K562 (cell line): ENCODE measurements around the gene GMPR2. TPM values are rescaled to one million over a fixed set of nuclear protein-coding genes. Genes with fewer than 3 reads are reported as not detected.

Experiments
- CBFA2T3 ChIP-seq: fragments of 450-650 bp; IDR thresholded peaks from 2 replicates; pipeline ENCODE4 v1.6.1; 2017
- CBX5 ChIP-seq: IDR thresholded peaks from 2 replicates; pipeline ENCODE4 v1.6.1; 2014; ENCODE audit warnings: low read depth, borderline replicate concordance
- CHD1 ChIP-seq: fragments of 200-600 bp; sonication (generic); IDR thresholded peaks from one replicate; pipeline ENCODE4 v1.6.1; 2012; ENCODE audit warnings: mild to moderate bottlenecking, moderate library complexity, low read length, inconsistent platforms
- DACH1 ChIP-seq: fragments of 450-650 bp; IDR thresholded peaks from 2 replicates; pipeline ENCODE4 v1.6.1; 2018; ENCODE audit not compliant: partially characterized antibody
- FOXJ3 ChIP-seq: sonication (generic); formaldehyde crosslinking; IDR thresholded peaks from 2 replicates; pipeline ENCODE4 v1.4.0; 2020; ENCODE audit warnings: mild to moderate bottlenecking, missing genetic modification reagents
- GATAD2B ChIP-seq: fragments of 450-650 bp; IDR thresholded peaks from 2 replicates; pipeline ENCODE4 v1.6.1; 2017; ENCODE audit warnings: mild to moderate bottlenecking, borderline replicate concordance
- HEY1 ChIP-seq: fragments of 250-450 bp; sonication (Bioruptor Pico); IDR thresholded peaks from 2 replicates; pipeline ENCODE4 v1.5.0; 2020; ENCODE audit warnings: mild to moderate bottlenecking, moderate library complexity, borderline replicate concordance
- KLF13 ChIP-seq: fragments of 450-650 bp; IDR thresholded peaks from 2 replicates; pipeline ENCODE4 v1.6.1; 2016; ENCODE audit warnings: missing genetic modification characterization, low read depth, mild to moderate bottlenecking, missing compliant biosample characterization, moderate library complexity, borderline replicate concordance
- MCM5 ChIP-seq: fragments of 450-650 bp; IDR thresholded peaks from 2 replicates; pipeline ENCODE4 v1.6.1; 2016; ENCODE audit warnings: low read depth
- NCOA2 ChIP-seq, 2 experiments: fragments of 450-650 bp; IDR thresholded peaks; 2 replicates each; pipeline ENCODE4 v1.6.1; 2018; ENCODE audit warnings: mild to moderate bottlenecking in 2 of 2, moderate library complexity in 1 of 2; ENCODE audit not compliant: partially characterized antibody in 2 of 2
- PCBP2 ChIP-seq: fragments of 200-400 bp; formaldehyde crosslinking; IDR thresholded peaks from 2 replicates; pipeline ENCODE4 v1.6.1; 2018; ENCODE audit warnings: low read length, low read depth, mild to moderate bottlenecking, moderate library complexity; ENCODE audit not compliant: poor library complexity, severe bottlenecking
- RAD51 ChIP-seq: fragments of 450-650 bp; IDR thresholded peaks from 2 replicates; pipeline ENCODE4 v1.7.1; 2016; ENCODE audit warnings: low read depth, mild to moderate bottlenecking, borderline replicate concordance
- SIN3A ChIP-seq, 2 experiments: fragments of 150-350 bp in 1 of 2; IDR thresholded peaks; 2 replicates each; pipeline ENCODE4 v1.6.1; 2011 to 2016; ENCODE audit warnings: borderline replicate concordance in 2 of 2, low read depth in 2 of 2, low read length in 2 of 2, mild to moderate bottlenecking in 2 of 2, moderate library complexity in 2 of 2; ENCODE audit not compliant: control insufficient read depth in 1 of 2
- SMAD4 ChIP-seq: fragments of 250-450 bp; sonication (Bioruptor Pico); conservative IDR thresholded peaks from 2 replicates; pipeline ENCODE4 v1.8.0; 2021; ENCODE audit warnings: inconsistent platforms, mild to moderate bottlenecking, moderate library complexity
- SOX6 ChIP-seq: fragments of 450-650 bp; IDR thresholded peaks from 2 replicates; pipeline ENCODE4 v1.6.1; 2014; ENCODE audit warnings: mild to moderate bottlenecking
- ZFP36 ChIP-seq: fragments of 150-350 bp; IDR thresholded peaks from 2 replicates; pipeline ENCODE4 v1.6.1; 2018; ENCODE audit warnings: low read length, low read depth; ENCODE audit not compliant: partially characterized antibody
- ZKSCAN8 ChIP-seq: fragments of 200-800 bp; sonication (Bioruptor generic); IDR thresholded peaks from 2 replicates; pipeline ENCODE4 v1.6.1; 2016; ENCODE audit warnings: missing genetic modification characterization, missing compliant biosample characterization
- ZNF354B ChIP-seq: fragments of 250-450 bp; sonication (Bioruptor Pico); IDR thresholded peaks from 2 replicates; pipeline ENCODE4 v1.4.0; 2020
- ZNF586 ChIP-seq: fragments of 450-650 bp; formaldehyde crosslinking; conservative IDR thresholded peaks from 2 replicates; pipeline ENCODE4 v1.4.0; 2020; ENCODE audit warnings: mild to moderate bottlenecking, moderate library complexity
- polyA plus RNA-seq, 8 experiments: library from polyadenylated mRNA; depleted of rRNA in 4 of 8; stranded (reverse) in 5 of 8; unstranded in 3 of 8; fragments of >200 nt; fragmentation: Nextera tagmentation in 2 of 8; fragmentation: Illumina TruSeq in 1 of 8; extraction: Ambion mirVana in 2 of 8; extraction: Trizol in 1 of 8; gene quantifications; 2 replicates each; pipeline versions ENCODE4 v1.2.1 to v1.2.3, GENCODE V29; 2011 to 2014; ENCODE audit warnings: inconsistent platforms in 1 of 8, missing spikeins in 1 of 8
- total RNA-seq, 7 experiments: library from RNA; depleted of rRNA in 6 of 7; stranded (reverse); fragments of >200 nt in 6 of 7; fragmentation: Illumina TruSeq in 2 of 7; extraction: Trizol in 2 of 7; gene quantifications; 2 replicates each; pipeline versions ENCODE4 v1.2.1 to v1.2.3, GENCODE V29; 2011 to 2021; ENCODE audit warnings: low replicate concordance in 1 of 7
- TF ChIP-seq, protein P1 (sequence below), 2 experiments: fragments of 450-650 bp; IDR thresholded peaks; 2 replicates each; pipeline ENCODE4 v1.6.1; 2018; ENCODE audit warnings: mild to moderate bottlenecking in 2 of 2, low read depth in 1 of 2; ENCODE audit not compliant: partially characterized antibody in 2 of 2
- TF ChIP-seq, protein P2 (sequence below): sonication (generic); formaldehyde crosslinking; IDR thresholded peaks from 2 replicates; pipeline ENCODE4 v1.8.0; 2022; ENCODE audit warnings: mild to moderate bottlenecking, missing genetic modification reagents, borderline replicate concordance

Gene GMPR2
- total and polyA plus RNA-seq, 9 of the 15 experiments (the other 6 are each of a cell fraction or from before 2014, with no cell fraction given) = 26.4 to 67.4 (median 36.3) TPM

DNA sequence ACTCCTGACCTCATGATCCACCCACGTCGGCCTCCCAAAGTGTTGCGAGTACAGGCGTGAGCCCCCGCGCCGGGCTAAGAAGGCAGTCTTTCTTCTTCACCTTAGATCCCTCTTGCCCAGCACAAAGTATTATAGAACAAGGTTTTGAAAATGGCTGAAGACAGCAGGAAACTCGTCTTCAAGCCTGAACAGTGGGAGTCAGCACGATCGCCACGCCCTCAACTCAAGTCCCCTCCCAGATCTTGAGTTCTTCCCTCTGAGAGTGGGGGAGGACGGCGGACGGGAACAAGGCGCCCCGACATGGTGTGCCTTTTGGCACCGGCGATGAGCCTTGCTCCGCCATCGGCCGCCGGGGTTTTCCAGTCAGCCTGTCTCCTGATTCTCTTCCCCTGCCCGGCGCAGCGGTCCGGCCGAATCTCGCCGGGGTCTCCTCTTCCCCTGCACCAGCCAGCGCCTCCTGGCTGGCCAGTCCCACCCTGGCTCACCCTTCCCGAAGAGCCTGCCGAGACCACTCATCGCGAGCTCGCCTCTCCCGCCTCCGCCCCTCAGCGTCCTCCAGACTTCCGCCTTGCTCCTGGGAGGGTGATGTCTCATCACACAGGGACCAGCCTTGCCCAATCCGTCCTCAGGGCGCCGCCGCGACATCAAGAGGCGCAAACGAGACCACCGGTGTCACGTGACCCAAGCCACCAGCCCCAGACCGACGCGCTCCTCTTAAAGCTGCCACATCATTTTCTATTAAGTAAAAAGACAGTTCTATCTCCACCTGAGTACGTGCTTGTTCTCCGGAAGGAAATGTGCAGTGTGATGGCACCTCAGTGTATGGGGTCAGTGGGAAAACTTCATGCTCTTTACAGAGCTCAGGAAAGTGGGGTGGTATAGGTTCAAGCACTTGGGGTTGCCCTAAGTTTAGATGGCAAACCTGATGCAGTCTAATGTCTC, 19.5 kb upstream of the GMPR2 start, which contains the start of gene CHMP4A (continued):
- TF ChIP-seq KLF13 = 0 out of 2 replicates have a peak, but pooled peaks have one; percentile 54
- no peak for TF ChIP-seq PCBP2
- no peak for TF ChIP-seq CBX5
- TF ChIP-seq, protein P1, sequence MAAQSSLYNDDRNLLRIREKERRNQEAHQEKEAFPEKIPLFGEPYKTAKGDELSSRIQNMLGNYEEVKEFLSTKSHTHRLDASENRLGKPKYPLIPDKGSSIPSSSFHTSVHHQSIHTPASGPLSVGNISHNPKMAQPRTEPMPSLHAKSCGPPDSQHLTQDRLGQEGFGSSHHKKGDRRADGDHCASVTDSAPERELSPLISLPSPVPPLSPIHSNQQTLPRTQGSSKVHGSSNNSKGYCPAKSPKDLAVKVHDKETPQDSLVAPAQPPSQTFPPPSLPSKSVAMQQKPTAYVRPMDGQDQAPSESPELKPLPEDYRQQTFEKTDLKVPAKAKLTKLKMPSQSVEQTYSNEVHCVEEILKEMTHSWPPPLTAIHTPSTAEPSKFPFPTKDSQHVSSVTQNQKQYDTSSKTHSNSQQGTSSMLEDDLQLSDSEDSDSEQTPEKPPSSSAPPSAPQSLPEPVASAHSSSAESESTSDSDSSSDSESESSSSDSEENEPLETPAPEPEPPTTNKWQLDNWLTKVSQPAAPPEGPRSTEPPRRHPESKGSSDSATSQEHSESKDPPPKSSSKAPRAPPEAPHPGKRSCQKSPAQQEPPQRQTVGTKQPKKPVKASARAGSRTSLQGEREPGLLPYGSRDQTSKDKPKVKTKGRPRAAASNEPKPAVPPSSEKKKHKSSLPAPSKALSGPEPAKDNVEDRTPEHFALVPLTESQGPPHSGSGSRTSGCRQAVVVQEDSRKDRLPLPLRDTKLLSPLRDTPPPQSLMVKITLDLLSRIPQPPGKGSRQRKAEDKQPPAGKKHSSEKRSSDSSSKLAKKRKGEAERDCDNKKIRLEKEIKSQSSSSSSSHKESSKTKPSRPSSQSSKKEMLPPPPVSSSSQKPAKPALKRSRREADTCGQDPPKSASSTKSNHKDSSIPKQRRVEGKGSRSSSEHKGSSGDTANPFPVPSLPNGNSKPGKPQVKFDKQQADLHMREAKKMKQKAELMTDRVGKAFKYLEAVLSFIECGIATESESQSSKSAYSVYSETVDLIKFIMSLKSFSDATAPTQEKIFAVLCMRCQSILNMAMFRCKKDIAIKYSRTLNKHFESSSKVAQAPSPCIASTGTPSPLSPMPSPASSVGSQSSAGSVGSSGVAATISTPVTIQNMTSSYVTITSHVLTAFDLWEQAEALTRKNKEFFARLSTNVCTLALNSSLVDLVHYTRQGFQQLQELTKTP (IDR thresholded peaks at IDR 0.05; ENCODE audit: low read depth in 1 of 2, partially characterized antibody in 2 of 2) = no peak
- no peak for TF ChIP-seq NCOA2 (IDR thresholded peaks at IDR 0.05; ENCODE audit: partially characterized antibody in 2 of 2)
- TF ChIP-seq FOXJ3 (CRISPR knock-in tag) = no peak
- TF ChIP-seq, protein P2, sequence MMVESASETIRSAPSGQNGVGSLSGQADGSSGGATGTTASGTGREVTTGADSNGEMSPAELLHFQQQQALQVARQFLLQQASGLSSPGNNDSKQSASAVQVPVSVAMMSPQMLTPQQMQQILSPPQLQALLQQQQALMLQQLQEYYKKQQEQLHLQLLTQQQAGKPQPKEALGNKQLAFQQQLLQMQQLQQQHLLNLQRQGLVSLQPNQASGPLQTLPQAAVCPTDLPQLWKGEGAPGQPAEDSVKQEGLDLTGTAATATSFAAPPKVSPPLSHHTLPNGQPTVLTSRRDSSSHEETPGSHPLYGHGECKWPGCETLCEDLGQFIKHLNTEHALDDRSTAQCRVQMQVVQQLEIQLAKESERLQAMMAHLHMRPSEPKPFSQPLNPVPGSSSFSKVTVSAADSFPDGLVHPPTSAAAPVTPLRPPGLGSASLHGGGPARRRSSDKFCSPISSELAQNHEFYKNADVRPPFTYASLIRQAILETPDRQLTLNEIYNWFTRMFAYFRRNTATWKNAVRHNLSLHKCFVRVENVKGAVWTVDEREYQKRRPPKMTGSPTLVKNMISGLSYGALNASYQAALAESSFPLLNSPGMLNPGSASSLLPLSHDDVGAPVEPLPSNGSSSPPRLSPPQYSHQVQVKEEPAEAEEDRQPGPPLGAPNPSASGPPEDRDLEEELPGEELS (CRISPR knock-in tag) = no peak
- TF ChIP-seq ZNF586 (CRISPR knock-in tag) = no peak
- no peak for TF ChIP-seq DACH1
- no peak for TF ChIP-seq ZKSCAN8 (CRISPR knock-in tag)
- TF ChIP-seq CBFA2T3 = no peak
- TF ChIP-seq SMAD4 (CRISPR knock-in tag) = peak; percentile 84
- TF ChIP-seq SOX6 = no peak
- TF ChIP-seq RAD51 = peak; percentile 99
- no peak for TF ChIP-seq CHD1
- no peak for TF ChIP-seq ZNF354B
- peak; percentile 53 to 60; a peak in 2 of 4 replicates for TF ChIP-seq SIN3A (IDR thresholded peaks at IDR 0.05; ENCODE audit: borderline replicate concordance in 2 of 2, control insufficient read depth in 1 of 2, low read depth in 2 of 2, low read length in 2 of 2)
- TF ChIP-seq HEY1 (CRISPR knock-in tag) = no peak
- no peak for TF ChIP-seq GATAD2B
- TF ChIP-seq ZFP36 = no peak
- no peak for TF ChIP-seq MCM5
